ENCODE results near the gene VDAC1. TPM values are rescaled to one million over a fixed set of nuclear protein-coding genes. Genes with fewer than 3 reads are reported as not detected.

Gene VDAC1
- total and polyA plus RNA-seq, 10 of the 15 experiments (the other 5 are each of a cell fraction or from before 2014, with no cell fraction given) = 245 to 488 (median 349) TPM

- peaks cover 3% of the 10 kb centered on the region for H3K4me1 ChIP-seq (ENCODE audit: control insufficient read depth, insufficient read depth, low read length)
- TF ChIP-seq BCL11A (IDR thresholded peaks at IDR 0.05; ENCODE audit: low read depth, low read length) (no peak), SREBF2 (IDR thresholded peaks at IDR 0.05; ENCODE audit: low read length) (no peak), HDGF (IDR thresholded peaks at IDR 0.05) (no peak), NFXL1 (IDR thresholded peaks at IDR 0.05; ENCODE audit: borderline replicate concordance) (no peak), POLR2AphosphoS5 (IDR thresholded peaks at IDR 0.05; ENCODE audit: low read length) (no peak), LARP7 (IDR thresholded peaks at IDR 0.05) (no peak), NR2F1 (conservative IDR thresholded peaks at IDR 0.05) (no peak), JUNB (IDR thresholded peaks at IDR 0.05) (no peak), ZSCAN29 (IDR thresholded peaks at IDR 0.05) (no peak), ZNF687 (IDR thresholded peaks at IDR 0.05) (no peak), KLF5 (IDR thresholded peaks at IDR 0.05; ENCODE audit: partially characterized antibody) (no peak)
- FAIRE-seq (no peak), DNase-seq (ENCODE audit: low read depth, low spot score) (no peak), ATAC-seq (no peak)
- H3K27ac ChIP-seq (ENCODE audit: control insufficient read depth, insufficient read depth) = no peak overlapping the region
- in situ Hi-C loops (cut with MboI) (no loop called here), intact Hi-C loops (cut with micrococcal nuclease; ENCODE audit: unreplicated experiment) (no loop called here)
- no peak overlapping the region for H3K4me3 ChIP-seq
- RAD21 ChIA-PET (ENCODE audit: unreplicated experiment) = no interaction called here
- WGBS (ENCODE audit: insufficient coverage, insufficient replicate concordance, low lambda C conversion rate, missing lambda C conversion rate) = 87% methylated on average over 6 of the region's 8 CpGs
- H3K79me2 ChIP-seq (ENCODE audit: control insufficient read depth, insufficient read depth, low read length) = no peaks in the 10 kb centered on the region
- SMC1A ChIA-PET (ENCODE audit: uncharacterized antibody, unreplicated experiment) = interaction anchor here (18.2 kb wide), 1 partner anchor 96 kb away, joined by 441 read pairs; no protein-coding TSS in a partner anchor
- H2AFZ ChIP-seq (ENCODE audit: control insufficient read depth, low read depth, low read length) = no peak overlapping the region
- CTCF ChIA-PET = interaction anchor here (0.7 to 18.2 kb wide), 3 partner anchors 8 to 784 kb away, joined by 4 to 792 read pairs (median 5); no protein-coding TSS in a partner anchor
- POLR2A ChIA-PET = interaction anchor here (0.9 kb wide), 1 partner anchor 90 kb away, joined by 4 read pairs; no protein-coding TSS in a partner anchor
- H3K36me3 ChIP-seq (ENCODE audit: control insufficient read depth in 2 of 2, insufficient read depth in 2 of 2, low read length in 1 of 2) = no peaks in the 10 kb centered on the region
- no peaks in the 10 kb centered on the region for H3K9me3 ChIP-seq (replicated peaks; ENCODE audit: control insufficient read depth, insufficient read depth, low read length)
- no peaks in the 10 kb centered on the region for H3K27me3 ChIP-seq (replicated peaks in 1 of 2; ENCODE audit: control insufficient read depth in 2 of 2, insufficient read depth in 2 of 2, low read length in 1 of 2)
- H3K4me2 ChIP-seq (ENCODE audit: control insufficient read depth, insufficient read depth) = no peak overlapping the region
- H3K9ac ChIP-seq (ENCODE audit: control insufficient read depth, insufficient read depth, low read length) = no peak overlapping the region
- BruUV-seq (replicated peaks) = no TSS peak
- H4K20me1 ChIP-seq (ENCODE audit: control insufficient read depth, insufficient read depth) = no peaks in the 10 kb centered on the region
These were observed 42.9 kb upstream of the VDAC1 start for GRCh38 chr5:134047687-134048056.
